Nephron progenitor cell (in vitro differentiated cells): ENCODE data around the gene MAMLD1.

ENCODE experiments used
- DNase-seq: peaks from one replicate; pipeline ENCODE4 v3.0.0; 2021
- H3K27ac Mint-ChIP-seq: 2 replicates; pipeline ENCODE4 v1.8.0; 2021; ENCODE audit warnings: mild to moderate bottlenecking, moderate library complexity, mixed read lengths
- H3K27me3 Mint-ChIP-seq: 2 replicates; pipeline ENCODE4 v1.8.0; 2021; ENCODE audit warnings: mild to moderate bottlenecking, low read depth, mixed read lengths; ENCODE audit not compliant: poor library complexity
- H3K36me3 Mint-ChIP-seq: 2 replicates; pipeline ENCODE4 v1.8.0; 2021; ENCODE audit warnings: low read depth, mixed read lengths
- H3K4me1 Mint-ChIP-seq: 2 replicates; pipeline ENCODE4 v1.8.0; 2021; ENCODE audit warnings: mixed read lengths
- H3K4me3 Mint-ChIP-seq: 2 replicates; pipeline ENCODE4 v1.8.0; 2021; ENCODE audit warnings: mild to moderate bottlenecking, moderate library complexity, mixed read lengths
- H3K9me3 Mint-ChIP-seq: 2 replicates; pipeline ENCODE4 v1.8.0; 2021; ENCODE audit warnings: mild to moderate bottlenecking, moderate library complexity, mixed read lengths
- TF ChIP-seq, protein P1 (sequence below): fragments of 200-600 bp; sonication (generic); IDR thresholded peaks from 2 replicates; pipeline ENCODE4 v1.5.0; 2021; ENCODE audit warnings: antibody characterized with exemption

MAMLD1 gene

GRCh38 chrX:150465881-150466775, 103.0 kb downstream of the MAMLD1 start:
- no peak overlapping the region for H3K27ac Mint-ChIP-seq
- no peak for DNase-seq
- H3K27me3 Mint-ChIP-seq, result peaks cover under 1% of the 10 kb centered on the region
- peaks cover 7% of the 10 kb centered on the region for H3K4me1 Mint-ChIP-seq
- no peak overlapping the region for H3K4me3 Mint-ChIP-seq
- H3K36me3 Mint-ChIP-seq, result no peaks in the 10 kb centered on the region
- TF ChIP-seq, protein P1, sequence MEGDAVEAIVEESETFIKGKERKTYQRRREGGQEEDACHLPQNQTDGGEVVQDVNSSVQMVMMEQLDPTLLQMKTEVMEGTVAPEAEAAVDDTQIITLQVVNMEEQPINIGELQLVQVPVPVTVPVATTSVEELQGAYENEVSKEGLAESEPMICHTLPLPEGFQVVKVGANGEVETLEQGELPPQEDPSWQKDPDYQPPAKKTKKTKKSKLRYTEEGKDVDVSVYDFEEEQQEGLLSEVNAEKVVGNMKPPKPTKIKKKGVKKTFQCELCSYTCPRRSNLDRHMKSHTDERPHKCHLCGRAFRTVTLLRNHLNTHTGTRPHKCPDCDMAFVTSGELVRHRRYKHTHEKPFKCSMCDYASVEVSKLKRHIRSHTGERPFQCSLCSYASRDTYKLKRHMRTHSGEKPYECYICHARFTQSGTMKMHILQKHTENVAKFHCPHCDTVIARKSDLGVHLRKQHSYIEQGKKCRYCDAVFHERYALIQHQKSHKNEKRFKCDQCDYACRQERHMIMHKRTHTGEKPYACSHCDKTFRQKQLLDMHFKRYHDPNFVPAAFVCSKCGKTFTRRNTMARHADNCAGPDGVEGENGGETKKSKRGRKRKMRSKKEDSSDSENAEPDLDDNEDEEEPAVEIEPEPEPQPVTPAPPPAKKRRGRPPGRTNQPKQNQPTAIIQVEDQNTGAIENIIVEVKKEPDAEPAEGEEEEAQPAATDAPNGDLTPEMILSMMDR, result no peak
- peaks cover 58% of the 10 kb centered on the region for H3K9me3 Mint-ChIP-seq

DNA sequence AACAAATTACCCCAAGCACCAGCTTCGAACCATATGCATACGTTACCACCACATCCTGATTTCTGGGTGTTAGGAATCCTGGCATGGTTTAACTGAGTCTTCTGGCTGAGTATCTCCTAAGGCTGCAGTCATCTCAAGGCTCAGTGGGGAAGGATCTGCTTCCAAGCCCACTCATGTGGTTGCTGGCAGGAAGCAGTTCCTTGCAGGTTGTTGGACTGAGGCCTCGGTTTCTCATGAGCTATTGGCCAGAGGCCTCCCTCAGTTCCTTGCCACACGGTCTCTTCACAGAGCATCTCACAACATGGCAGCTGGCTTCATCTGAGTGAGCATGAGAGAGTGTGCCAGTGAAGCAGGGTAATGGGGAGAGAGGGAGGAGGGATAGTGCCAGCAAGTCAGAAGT, 109.2 kb downstream of the MAMLD1 start:
- H3K4me3 Mint-ChIP-seq, result no peak overlapping the region
- no peak overlapping the region for H3K27ac Mint-ChIP-seq
- H3K9me3 Mint-ChIP-seq, result peaks cover 61% of the 10 kb centered on the region
- no peak for DNase-seq
- peaks cover 8% of the 10 kb centered on the region for H3K27me3 Mint-ChIP-seq
- no peaks in the 10 kb centered on the region for H3K36me3 Mint-ChIP-seq
- peaks cover 6% of the 10 kb centered on the region for H3K4me1 Mint-ChIP-seq
- TF ChIP-seq, protein P1, result no peak

DNA sequence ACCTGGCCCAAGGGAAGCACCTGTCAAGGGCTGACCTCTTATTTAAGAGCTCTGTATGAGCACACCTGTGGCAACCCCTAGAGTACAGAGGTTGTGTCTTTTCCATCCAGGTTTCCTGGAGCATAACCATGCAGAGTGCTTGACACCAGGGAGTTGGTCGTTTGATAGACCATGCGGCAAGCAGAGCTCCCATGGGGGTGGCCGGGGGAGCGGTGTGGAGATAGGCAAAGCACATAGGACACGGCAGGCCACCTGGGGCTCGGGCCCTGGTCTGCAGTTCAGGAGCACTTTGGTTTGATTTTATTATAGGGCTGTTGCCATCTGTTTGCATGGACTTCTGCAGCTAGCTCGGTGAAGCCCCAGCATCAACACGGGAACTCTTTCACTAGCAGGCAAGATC, 110.3 kb downstream of the MAMLD1 start:
- Mint-ChIP-seq H3K9me3 (peaks cover 70% of the 10 kb centered on the region), H3K4me1 (peaks cover 6% of the 10 kb centered on the region), H3K4me3 (no peak overlapping the region), H3K27me3 (peaks cover 8% of the 10 kb centered on the region), H3K36me3 (no peaks in the 10 kb centered on the region), H3K27ac (peak overlapping the region; percentile 11)
- DNase-seq, result no peak
- TF ChIP-seq, protein P1, result no peak

DNA sequence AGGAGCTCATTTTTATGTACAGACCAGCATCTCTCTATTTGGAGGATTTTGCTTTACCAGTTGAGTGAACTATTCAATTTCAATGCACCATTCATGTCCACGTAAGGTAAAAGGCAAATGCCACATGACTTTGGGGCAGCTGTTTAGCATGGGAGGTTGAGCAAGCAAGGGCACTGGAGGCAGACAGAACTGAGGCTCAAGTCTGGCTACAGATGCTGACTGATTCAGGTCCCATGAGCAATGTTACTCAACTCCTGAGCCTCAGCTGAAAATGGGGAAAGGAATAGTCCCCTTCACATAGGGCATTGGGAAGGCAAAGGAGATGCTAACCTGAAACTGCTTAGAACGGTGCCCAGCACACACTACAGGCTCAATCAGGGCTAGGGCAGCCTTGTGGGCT, 112.3 kb downstream of the MAMLD1 start:
- Mint-ChIP-seq H3K27ac (no peak overlapping the region), H3K4me1 (peaks cover 6% of the 10 kb centered on the region), H3K4me3 (no peak overlapping the region), H3K36me3 (no peaks in the 10 kb centered on the region), H3K27me3 (peaks cover 8% of the 10 kb centered on the region), H3K9me3 (peaks cover 57% of the 10 kb centered on the region)
- TF ChIP-seq, protein P1, result no peak
- no peak for DNase-seq

GRCh38 chrX:150476164-150476699, 113.1 kb downstream of the MAMLD1 start:
- peaks cover 6% of the 10 kb centered on the region for H3K27me3 Mint-ChIP-seq
- DNase-seq, result no peak
- peaks cover 6% of the 10 kb centered on the region for H3K4me1 Mint-ChIP-seq
- TF ChIP-seq, protein P1, result no peak
- H3K27ac Mint-ChIP-seq, result no peak overlapping the region
- peaks cover 57% of the 10 kb centered on the region for H3K9me3 Mint-ChIP-seq
- H3K36me3 Mint-ChIP-seq, result no peaks in the 10 kb centered on the region
- H3K4me3 Mint-ChIP-seq, result no peak overlapping the region

DNA sequence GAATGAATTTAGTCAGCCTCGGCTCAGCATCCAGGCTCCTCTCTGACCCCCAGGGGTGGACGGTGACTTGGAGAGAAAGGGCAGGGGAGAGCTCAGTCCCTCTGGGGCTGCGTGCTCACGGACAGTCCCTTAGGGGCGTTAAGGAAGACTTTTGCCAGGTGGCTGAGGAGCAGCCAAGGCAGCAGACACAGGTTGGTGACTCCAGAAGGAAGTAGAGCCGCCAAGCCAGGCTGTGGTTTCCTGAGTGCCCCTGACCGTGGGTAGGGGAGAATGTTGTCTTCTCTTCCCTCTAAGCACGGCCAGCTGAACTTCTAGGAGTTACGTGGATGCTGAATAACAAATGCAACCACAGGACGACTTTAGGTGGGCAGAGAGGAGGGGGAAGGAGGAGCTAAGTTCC, 114.3 kb downstream of the MAMLD1 start:
- no peak overlapping the region for H3K4me3 Mint-ChIP-seq
- no peak for DNase-seq
- peaks cover 56% of the 10 kb centered on the region for H3K9me3 Mint-ChIP-seq
- H3K4me1 Mint-ChIP-seq, result peaks cover 6% of the 10 kb centered on the region
- H3K36me3 Mint-ChIP-seq, result no peaks in the 10 kb centered on the region
- TF ChIP-seq, protein P1, result no peak
- H3K27ac Mint-ChIP-seq, result no peak overlapping the region
- H3K27me3 Mint-ChIP-seq, result peaks cover 11% of the 10 kb centered on the region
